Chondrocyte (in vitro differentiated cells): ENCODE data around the gene ARHGEF25. TPM values are rescaled to one million over a fixed set of nuclear protein-coding genes. Genes with fewer than 3 reads are reported as not detected.
A peak's percentile ranks its signal among the peaks of the same experiment; 100 is the strongest.

Experiments
- DNase-seq: peaks from one replicate; pipeline ENCODE4 v3.0.0; 2021; ENCODE audit warnings: mixed read lengths, low spot score
- H3K27ac Mint-ChIP-seq: one replicate; pipeline ENCODE4 v1.8.0; 2021; ENCODE audit warnings: mild to moderate bottlenecking, moderate library complexity, mixed read lengths; ENCODE audit not compliant: unreplicated experiment
- H3K27me3 Mint-ChIP-seq: 2 replicates; pipeline ENCODE4 v1.8.0; 2021; ENCODE audit warnings: low read depth, mixed read lengths
- H3K36me3 Mint-ChIP-seq: 2 replicates; pipeline ENCODE4 v1.8.0; 2021; ENCODE audit warnings: low read depth, mixed read lengths
- H3K4me1 Mint-ChIP-seq: 2 replicates; pipeline ENCODE4 v1.8.0; 2021; ENCODE audit warnings: low read depth, mild to moderate bottlenecking, mixed read lengths
- H3K4me3 Mint-ChIP-seq: one replicate; pipeline ENCODE4 v1.8.0; 2021; ENCODE audit warnings: mild to moderate bottlenecking, moderate library complexity, mixed read lengths; ENCODE audit not compliant: unreplicated experiment
- H3K9me3 Mint-ChIP-seq: 2 replicates; pipeline ENCODE4 v1.8.0; 2021; ENCODE audit warnings: low read depth, mixed read lengths
- total RNA-seq: library from RNA; stranded (reverse); gene quantifications from 3 replicates; pipeline ENCODE4 v1.2.1, GENCODE V29; 2021
- TF ChIP-seq, protein P1 (sequence below): fragments of 200-600 bp; sonication (generic); IDR thresholded peaks from 2 replicates; pipeline ENCODE4 v1.5.0; 2021; ENCODE audit warnings: antibody characterized with exemption, mild to moderate bottlenecking, moderate library complexity

ARHGEF25 gene
- total RNA-seq, 1 donor from 2014 or later: 29.0 TPM

- Mint-ChIP-seq H3K4me3 (no peak overlapping the region), H3K27ac (no peak overlapping the region), H3K9me3 (no peaks in the 10 kb centered on the region), H3K36me3 (peaks cover 23% of the 10 kb centered on the region), H3K4me1 (peaks cover 27% of the 10 kb centered on the region), H3K27me3 (peaks cover 27% of the 10 kb centered on the region)
- TF ChIP-seq, protein P1, sequence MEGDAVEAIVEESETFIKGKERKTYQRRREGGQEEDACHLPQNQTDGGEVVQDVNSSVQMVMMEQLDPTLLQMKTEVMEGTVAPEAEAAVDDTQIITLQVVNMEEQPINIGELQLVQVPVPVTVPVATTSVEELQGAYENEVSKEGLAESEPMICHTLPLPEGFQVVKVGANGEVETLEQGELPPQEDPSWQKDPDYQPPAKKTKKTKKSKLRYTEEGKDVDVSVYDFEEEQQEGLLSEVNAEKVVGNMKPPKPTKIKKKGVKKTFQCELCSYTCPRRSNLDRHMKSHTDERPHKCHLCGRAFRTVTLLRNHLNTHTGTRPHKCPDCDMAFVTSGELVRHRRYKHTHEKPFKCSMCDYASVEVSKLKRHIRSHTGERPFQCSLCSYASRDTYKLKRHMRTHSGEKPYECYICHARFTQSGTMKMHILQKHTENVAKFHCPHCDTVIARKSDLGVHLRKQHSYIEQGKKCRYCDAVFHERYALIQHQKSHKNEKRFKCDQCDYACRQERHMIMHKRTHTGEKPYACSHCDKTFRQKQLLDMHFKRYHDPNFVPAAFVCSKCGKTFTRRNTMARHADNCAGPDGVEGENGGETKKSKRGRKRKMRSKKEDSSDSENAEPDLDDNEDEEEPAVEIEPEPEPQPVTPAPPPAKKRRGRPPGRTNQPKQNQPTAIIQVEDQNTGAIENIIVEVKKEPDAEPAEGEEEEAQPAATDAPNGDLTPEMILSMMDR: no peak
- DNase-seq: no peak
Observed at GRCh38 chr12:57618966-57619433, 7.8 kb downstream of the ARHGEF25 start.

DNA sequence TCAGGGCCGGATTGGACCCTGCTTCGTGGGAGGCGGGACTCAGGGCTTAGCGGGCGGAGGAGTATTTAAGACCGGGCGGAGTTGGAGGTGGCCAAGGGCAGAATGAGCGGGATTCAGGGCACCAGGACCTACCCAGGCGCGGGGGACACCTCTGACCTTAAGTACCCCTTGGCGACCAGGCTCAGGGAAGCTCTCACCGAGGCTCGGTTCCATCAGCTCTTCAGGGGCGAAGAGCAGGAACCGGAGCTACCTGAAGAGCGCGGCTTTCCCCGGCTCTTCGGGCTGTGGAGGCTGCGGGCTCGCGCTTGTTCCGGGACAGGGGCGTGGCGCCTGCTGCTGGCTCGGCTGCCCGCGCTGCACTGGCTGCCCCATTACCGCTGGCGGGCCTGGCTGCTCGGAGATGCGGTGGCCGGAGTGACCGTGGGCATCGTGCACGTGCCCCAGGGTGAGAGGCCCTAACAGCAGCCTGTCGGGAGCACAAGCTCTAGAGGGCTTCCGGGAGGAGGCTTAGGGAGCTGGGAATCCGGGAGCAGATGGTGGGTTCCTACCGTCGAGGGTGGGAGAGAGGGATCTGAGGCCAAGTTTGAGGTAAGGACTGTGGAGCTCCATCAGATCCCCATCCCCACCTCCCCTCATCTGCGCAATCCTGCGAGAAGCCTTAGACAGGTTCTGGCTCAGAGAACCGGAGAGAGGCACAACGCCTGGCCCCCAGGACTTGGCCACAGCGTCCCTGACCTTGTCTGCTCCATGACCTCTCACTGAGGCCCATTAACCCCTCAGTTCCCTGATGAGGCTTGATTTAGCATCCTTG, 8.4 kb downstream of the ARHGEF25 start:
- Mint-ChIP-seq H3K27ac (no peak overlapping the region), H3K27me3 (peaks cover 33% of the 10 kb centered on the region), H3K4me1 (peaks cover 27% of the 10 kb centered on the region), H3K9me3 (no peaks in the 10 kb centered on the region), H3K4me3 (no peak overlapping the region), H3K36me3 (peaks cover 23% of the 10 kb centered on the region)
- TF ChIP-seq, protein P1: no peak
- DNase-seq: no peak

GRCh38 chr12:57620245-57620935, 9.2 kb downstream of the ARHGEF25 start:
- Mint-ChIP-seq H3K9me3 (no peaks in the 10 kb centered on the region), H3K27me3 (peaks cover 38% of the 10 kb centered on the region), H3K4me3 (peak overlapping the region; percentile 74), H3K36me3 (peaks cover 23% of the 10 kb centered on the region), H3K4me1 (peaks cover 27% of the 10 kb centered on the region), H3K27ac (no peak overlapping the region)
- TF ChIP-seq, protein P1: no peak
- DNase-seq: no peak

- DNase-seq: no peak
- H3K9me3 Mint-ChIP-seq: no peaks in the 10 kb centered on the region
- H3K36me3 Mint-ChIP-seq: peaks cover 23% of the 10 kb centered on the region
- TF ChIP-seq, protein P1: no peak
- H3K27ac Mint-ChIP-seq: no peak overlapping the region
- peak overlapping the region; percentile 74 for H3K4me3 Mint-ChIP-seq
- peaks cover 26% of the 10 kb centered on the region for H3K4me1 Mint-ChIP-seq
- H3K27me3 Mint-ChIP-seq: peaks cover 38% of the 10 kb centered on the region
Observed at GRCh38 chr12:57620936-57621496, 9.8 kb downstream of the ARHGEF25 start.
